ENCODE data around the gene HSF2.

Gene HSF2

DNA sequence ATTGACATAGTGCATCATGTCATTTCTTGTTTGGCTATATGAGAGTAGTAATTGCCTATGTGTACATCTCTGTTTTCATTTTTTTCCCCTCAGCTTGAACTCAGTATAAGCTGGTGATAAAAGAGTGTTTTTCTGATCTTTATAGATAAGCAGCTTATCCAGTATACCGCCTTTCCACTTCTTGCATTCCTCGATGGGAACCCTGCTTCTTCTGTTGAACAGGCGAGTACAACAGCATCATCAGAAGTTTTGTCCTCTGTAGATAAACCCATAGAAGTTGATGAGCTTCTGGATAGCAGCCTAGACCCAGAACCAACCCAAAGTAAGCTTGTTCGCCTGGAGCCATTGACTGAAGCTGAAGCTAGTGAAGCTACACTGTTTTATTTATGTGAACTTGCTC lies 32.3 kb downstream of the HSF2 start:
- Histone ChIP-seq H2AFZ (ENCODE audit: low read depth, low read length) (no peak overlapping the region), H3K79me2 (ENCODE audit: insufficient read depth, low read length) (no peaks in the 10 kb centered on the region; the same call in 1 of the 2 replicates), H4K20me1 (ENCODE audit: insufficient read depth, low read length) (no peaks in the 10 kb centered on the region), H3K4me2 (ENCODE audit: insufficient read depth, low read length) (no peak overlapping the region), H3K9ac (ENCODE audit: low read depth, low read length) (no peak overlapping the region), H3K4me3 (ENCODE audit: low read depth in 1 of 2, low read length in 2 of 2) (no peak overlapping the region), H3K27ac (ENCODE audit: low read length) (no peak overlapping the region), H3K4me1 (ENCODE audit: insufficient read depth, low read length) (no peaks in the 10 kb centered on the region), H3K36me3 (ENCODE audit: insufficient read depth, low read length) (peaks cover 84% of the 10 kb centered on the region), H3K9me3 (ENCODE audit: insufficient read depth, low read length, severe bottlenecking) (no peaks in the 10 kb centered on the region), H3K27me3 (ENCODE audit: insufficient read depth, low read length, poor library complexity) (no peaks in the 10 kb centered on the region)
- ATAC-seq (ENCODE audit: insufficient read depth, low read depth) (no peak), DNase-seq (no peak)
- TF ChIP-seq EZH2 (IDR thresholded peaks at IDR 0.05; ENCODE audit: borderline replicate concordance, low read depth, low read length, severe bottlenecking) = no peak
- TF ChIP-seq, protein P1, sequence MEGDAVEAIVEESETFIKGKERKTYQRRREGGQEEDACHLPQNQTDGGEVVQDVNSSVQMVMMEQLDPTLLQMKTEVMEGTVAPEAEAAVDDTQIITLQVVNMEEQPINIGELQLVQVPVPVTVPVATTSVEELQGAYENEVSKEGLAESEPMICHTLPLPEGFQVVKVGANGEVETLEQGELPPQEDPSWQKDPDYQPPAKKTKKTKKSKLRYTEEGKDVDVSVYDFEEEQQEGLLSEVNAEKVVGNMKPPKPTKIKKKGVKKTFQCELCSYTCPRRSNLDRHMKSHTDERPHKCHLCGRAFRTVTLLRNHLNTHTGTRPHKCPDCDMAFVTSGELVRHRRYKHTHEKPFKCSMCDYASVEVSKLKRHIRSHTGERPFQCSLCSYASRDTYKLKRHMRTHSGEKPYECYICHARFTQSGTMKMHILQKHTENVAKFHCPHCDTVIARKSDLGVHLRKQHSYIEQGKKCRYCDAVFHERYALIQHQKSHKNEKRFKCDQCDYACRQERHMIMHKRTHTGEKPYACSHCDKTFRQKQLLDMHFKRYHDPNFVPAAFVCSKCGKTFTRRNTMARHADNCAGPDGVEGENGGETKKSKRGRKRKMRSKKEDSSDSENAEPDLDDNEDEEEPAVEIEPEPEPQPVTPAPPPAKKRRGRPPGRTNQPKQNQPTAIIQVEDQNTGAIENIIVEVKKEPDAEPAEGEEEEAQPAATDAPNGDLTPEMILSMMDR (IDR thresholded peaks at IDR 0.05; ENCODE audit: borderline replicate concordance, extremely low read depth, low read length, poor library complexity, severe bottlenecking) = no peak

DNA sequence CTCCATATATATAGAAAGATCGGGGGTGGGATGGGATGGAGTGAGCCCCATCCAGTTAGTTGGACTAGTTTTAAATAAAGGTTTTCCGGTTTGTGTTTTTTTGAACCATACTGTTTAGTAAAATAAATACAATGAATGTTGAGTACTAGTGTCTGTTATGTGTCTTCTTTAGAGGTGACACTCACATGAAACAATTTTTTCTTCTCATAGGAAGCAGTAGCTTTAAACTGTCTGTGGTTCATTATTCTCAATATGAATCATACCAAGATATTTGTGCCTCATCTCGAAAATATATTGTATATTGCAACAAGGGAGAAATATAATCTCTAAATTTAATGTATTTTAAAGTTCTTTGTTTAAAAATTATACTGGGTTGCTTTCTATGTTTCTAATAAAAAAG lies 33.4 kb downstream of the HSF2 start:
- DNase-seq (no peak), ATAC-seq (ENCODE audit: insufficient read depth, low read depth) (no peak)
- no peaks in the 10 kb centered on the region for H3K4me1 ChIP-seq (ENCODE audit: insufficient read depth, low read length)
- TF ChIP-seq EZH2 (IDR thresholded peaks at IDR 0.05; ENCODE audit: borderline replicate concordance, low read depth, low read length, severe bottlenecking) = no peak
- TF ChIP-seq, protein P1 (IDR thresholded peaks at IDR 0.05; ENCODE audit: borderline replicate concordance, extremely low read depth, low read length, poor library complexity, severe bottlenecking) = no peak
- H3K36me3 ChIP-seq (ENCODE audit: insufficient read depth, low read length) = peaks cover 84% of the 10 kb centered on the region
- H3K79me2 ChIP-seq (ENCODE audit: insufficient read depth, low read length) = no peaks in the 10 kb centered on the region; the same call in 1 of the 2 replicates
- H4K20me1 ChIP-seq (ENCODE audit: insufficient read depth, low read length) = no peaks in the 10 kb centered on the region
- no peaks in the 10 kb centered on the region for H3K27me3 ChIP-seq (ENCODE audit: insufficient read depth, low read length, poor library complexity)
- H3K9me3 ChIP-seq (ENCODE audit: insufficient read depth, low read length, severe bottlenecking) = peaks cover 2% of the 10 kb centered on the region
- no peak overlapping the region for H3K4me3 ChIP-seq (ENCODE audit: low read depth in 1 of 2, low read length in 2 of 2)
- no peak overlapping the region for H3K9ac ChIP-seq (ENCODE audit: low read depth, low read length)
- no peak overlapping the region for H3K4me2 ChIP-seq (ENCODE audit: insufficient read depth, low read length)
- H3K27ac ChIP-seq (ENCODE audit: low read length) = no peak overlapping the region
- H2AFZ ChIP-seq (ENCODE audit: low read depth, low read length) = no peak overlapping the region

- no peak overlapping the region for H3K27ac ChIP-seq (ENCODE audit: low read length)
- TF ChIP-seq EZH2 (IDR thresholded peaks at IDR 0.05; ENCODE audit: borderline replicate concordance, low read depth, low read length, severe bottlenecking) = no peak
- TF ChIP-seq, protein P1 (IDR thresholded peaks at IDR 0.05; ENCODE audit: borderline replicate concordance, extremely low read depth, low read length, poor library complexity, severe bottlenecking) = no peak
- no peak overlapping the region for H3K9ac ChIP-seq (ENCODE audit: low read depth, low read length)
- H3K27me3 ChIP-seq (ENCODE audit: insufficient read depth, low read length, poor library complexity) = no peaks in the 10 kb centered on the region
- H2AFZ ChIP-seq (ENCODE audit: low read depth, low read length) = no peak overlapping the region
- peaks cover 82% of the 10 kb centered on the region for H3K36me3 ChIP-seq (ENCODE audit: insufficient read depth, low read length)
- peak; percentile 29; the same call in 1 of the 3 replicates for ATAC-seq (ENCODE audit: insufficient read depth, low read depth)
- H4K20me1 ChIP-seq (ENCODE audit: insufficient read depth, low read length) = no peaks in the 10 kb centered on the region
- H3K4me1 ChIP-seq (ENCODE audit: insufficient read depth, low read length) = no peaks in the 10 kb centered on the region
- H3K4me2 ChIP-seq (ENCODE audit: insufficient read depth, low read length) = no peak overlapping the region
- DNase-seq = peak; percentile 14
- H3K79me2 ChIP-seq (ENCODE audit: insufficient read depth, low read length) = no peaks in the 10 kb centered on the region
- no peak overlapping the region for H3K4me3 ChIP-seq (ENCODE audit: low read depth in 1 of 2, low read length in 2 of 2)
- H3K9me3 ChIP-seq (ENCODE audit: insufficient read depth, low read length, severe bottlenecking) = peaks cover 30% of the 10 kb centered on the region
Observed at GRCh38 chr6:122438975-122439374, 39.5 kb downstream of the HSF2 start.

DNA sequence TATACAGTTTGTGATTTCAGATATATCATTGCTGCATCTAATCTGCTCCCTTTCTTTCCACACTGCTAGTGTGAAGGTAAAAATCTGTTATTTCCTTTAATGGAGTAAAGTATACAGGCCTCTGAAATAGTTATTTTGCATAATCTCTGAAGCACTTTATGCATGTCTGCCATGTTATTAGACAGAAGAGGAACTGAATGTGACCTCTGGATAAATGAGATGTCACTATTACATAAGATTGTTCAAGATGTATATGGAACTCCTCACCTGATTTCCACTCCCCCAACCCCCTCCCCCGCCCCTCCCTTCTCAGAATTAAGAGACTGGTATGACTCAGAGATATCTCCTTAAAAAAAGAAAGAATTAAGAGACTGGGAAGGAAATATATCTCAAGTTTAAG lies 45.8 kb downstream of the HSF2 start:
- Histone ChIP-seq H3K9me3 (ENCODE audit: insufficient read depth, low read length, severe bottlenecking) (peaks cover 6% of the 10 kb centered on the region), H3K36me3 (ENCODE audit: insufficient read depth, low read length) (peaks cover 89% of the 10 kb centered on the region), H3K27me3 (ENCODE audit: insufficient read depth, low read length, poor library complexity) (no peaks in the 10 kb centered on the region), H4K20me1 (ENCODE audit: insufficient read depth, low read length) (no peaks in the 10 kb centered on the region), H3K4me2 (ENCODE audit: insufficient read depth, low read length) (no peak overlapping the region), H3K9ac (ENCODE audit: low read depth, low read length) (no peak overlapping the region), H3K4me3 (ENCODE audit: low read depth in 1 of 2, low read length in 2 of 2) (no peak overlapping the region), H3K4me1 (ENCODE audit: insufficient read depth, low read length) (no peaks in the 10 kb centered on the region), H2AFZ (ENCODE audit: low read depth, low read length) (no peak overlapping the region), H3K27ac (ENCODE audit: low read length) (no peak overlapping the region), H3K79me2 (ENCODE audit: insufficient read depth, low read length) (no peaks in the 10 kb centered on the region)
- ATAC-seq (ENCODE audit: insufficient read depth, low read depth) = no peak
- DNase-seq = no peak
- TF ChIP-seq, protein P1 (IDR thresholded peaks at IDR 0.05; ENCODE audit: borderline replicate concordance, extremely low read depth, low read length, poor library complexity, severe bottlenecking) = no peak
- no peak for TF ChIP-seq EZH2 (IDR thresholded peaks at IDR 0.05; ENCODE audit: borderline replicate concordance, low read depth, low read length, severe bottlenecking)
